ENCODE measurements around the gene PMEPA1.

- TF ChIP-seq CTCF (conservative IDR thresholded peaks at IDR 0.05) (no peak; the same call in 1 of the 2 replicates), ZFX (IDR thresholded peaks at IDR 0.05) (no peak)
Measured at GRCh38 chr20:57693670-57694329, 16.0 kb downstream of the PMEPA1 start.
